ENCODE results near the gene CACHD1.

Gene CACHD1

DNA sequence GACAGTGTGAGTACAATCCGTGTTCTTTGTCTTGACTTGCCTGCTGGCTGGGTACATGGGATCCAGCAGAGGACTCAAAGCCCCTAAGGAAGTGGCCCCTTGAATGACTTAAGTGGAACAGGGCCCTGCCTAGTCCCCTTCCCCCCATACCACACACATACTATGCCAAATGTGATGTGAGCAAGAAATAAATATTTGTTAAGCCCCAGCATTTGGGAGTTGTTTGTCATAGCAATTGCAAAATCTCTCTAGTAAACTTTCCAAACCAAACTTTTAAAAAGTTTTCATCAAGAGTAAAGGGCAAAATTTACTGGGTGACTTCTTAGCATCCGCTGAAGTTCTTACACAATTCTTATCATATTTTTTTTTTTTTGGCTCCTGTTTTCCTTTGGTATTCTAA, 32.5 kb upstream of the CACHD1 start:
- no peaks in the 10 kb centered on the region for H3K27me3 ChIP-seq (ENCODE audit: control insufficient read depth in 5 of 5, insufficient read depth in 4 of 5, low read length in 5 of 5)
- H3K4me3 ChIP-seq (ENCODE audit: low read depth in 1 of 5, low read length in 5 of 5): no peak overlapping the region
- H3K9ac ChIP-seq (ENCODE audit: low read length in 5 of 5): no peak overlapping the region
- H3K27ac ChIP-seq (ENCODE audit: low read depth, low read length): peak overlapping the region; percentile 57
- H3K36me3 ChIP-seq (ENCODE audit: control insufficient read depth in 5 of 5, insufficient read depth in 5 of 5, low read length in 5 of 5): no peaks in the 10 kb centered on the region
- H3K9me3 ChIP-seq (ENCODE audit: control insufficient read depth in 5 of 5, low read length in 5 of 5): no peaks in the 10 kb centered on the region
- peaks cover 0 to 16% (median 10%) of the 10 kb centered on the region in 5 donors for H3K4me1 ChIP-seq (ENCODE audit: control insufficient read depth in 5 of 5, insufficient read depth in 5 of 5, low read length in 5 of 5)

DNA sequence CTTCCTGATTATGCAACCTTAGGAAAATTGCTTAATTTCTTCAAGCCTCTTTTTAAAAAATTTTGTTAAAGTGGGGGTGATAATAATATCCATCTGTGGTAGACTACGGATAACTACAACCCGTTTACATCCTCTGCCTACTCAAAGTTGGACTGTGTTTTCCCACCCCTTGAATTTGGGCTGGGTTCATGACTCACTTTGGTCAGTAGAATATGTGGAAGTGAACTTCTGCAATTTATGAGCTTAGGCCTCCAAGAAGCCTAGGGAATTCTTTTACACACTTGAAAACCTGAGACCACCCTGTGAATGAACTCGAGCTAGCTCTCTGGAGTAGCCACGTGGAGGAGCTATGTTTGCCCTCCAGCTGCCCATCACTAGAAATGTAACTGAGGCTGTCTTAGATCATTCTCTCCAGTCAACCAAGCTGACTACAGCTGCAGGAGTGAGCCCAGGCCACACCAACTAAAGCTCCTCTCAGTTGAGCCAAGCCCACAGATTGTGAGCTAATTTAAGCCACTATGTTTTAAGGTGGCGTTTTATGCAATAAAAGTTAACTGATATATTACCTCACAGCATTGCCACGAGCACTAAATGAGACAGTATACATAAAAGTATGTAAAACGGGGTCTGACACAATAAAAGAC, 29.6 kb upstream of the CACHD1 start:
- Histone ChIP-seq H3K27me3 (ENCODE audit: control insufficient read depth in 5 of 5, insufficient read depth in 4 of 5, low read length in 5 of 5) (no peaks in the 10 kb centered on the region), H3K4me3 (ENCODE audit: low read depth in 1 of 5, low read length in 5 of 5) (no peak overlapping the region), H3K9ac (ENCODE audit: low read length in 5 of 5) (no peak overlapping the region), H3K9me3 (ENCODE audit: control insufficient read depth in 5 of 5, low read length in 5 of 5) (no peaks in the 10 kb centered on the region), H3K36me3 (ENCODE audit: control insufficient read depth in 5 of 5, insufficient read depth in 5 of 5, low read length in 5 of 5) (no peaks in the 10 kb centered on the region), H3K4me1 (ENCODE audit: control insufficient read depth in 5 of 5, insufficient read depth in 5 of 5, low read length in 5 of 5) (peaks cover 0 to 5% (median 5%) of the 10 kb centered on the region in 5 donors), H3K27ac (ENCODE audit: low read depth, low read length) (no peak overlapping the region)

DNA sequence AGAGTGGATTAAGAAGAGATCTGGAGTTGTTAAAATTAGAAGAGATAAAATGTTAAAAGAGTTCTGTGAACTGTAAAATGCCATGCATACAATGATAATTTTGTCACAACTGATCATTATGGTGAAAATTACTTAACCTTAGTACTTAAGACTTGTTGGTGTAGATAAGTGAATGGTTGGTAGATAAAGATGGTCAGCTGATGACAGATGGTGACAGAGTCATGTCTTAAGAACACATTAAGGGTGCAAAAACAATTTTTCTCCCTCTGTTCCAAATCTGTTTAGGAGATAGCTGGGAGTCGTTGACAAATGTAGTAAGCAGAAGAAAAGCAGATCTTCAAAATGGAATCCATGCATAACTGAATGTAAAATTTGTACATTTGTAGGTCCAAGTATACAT, 18.5 kb upstream of the CACHD1 start:
- H3K4me3 ChIP-seq (ENCODE audit: low read depth in 1 of 5, low read length in 5 of 5): no peak overlapping the region
- no peaks in the 10 kb centered on the region for H3K36me3 ChIP-seq (ENCODE audit: control insufficient read depth in 5 of 5, insufficient read depth in 5 of 5, low read length in 5 of 5)
- H3K27ac ChIP-seq (ENCODE audit: low read depth, low read length): no peak overlapping the region
- H3K27me3 ChIP-seq (ENCODE audit: control insufficient read depth in 5 of 5, insufficient read depth in 4 of 5, low read length in 5 of 5): no peaks in the 10 kb centered on the region
- H3K9me3 ChIP-seq (ENCODE audit: control insufficient read depth in 5 of 5, low read length in 5 of 5): no peaks in the 10 kb centered on the region
- H3K4me1 ChIP-seq (ENCODE audit: control insufficient read depth in 5 of 5, insufficient read depth in 5 of 5, low read length in 5 of 5): no peaks in the 10 kb centered on the region
- no peak overlapping the region for H3K9ac ChIP-seq (ENCODE audit: low read length in 5 of 5)

DNA sequence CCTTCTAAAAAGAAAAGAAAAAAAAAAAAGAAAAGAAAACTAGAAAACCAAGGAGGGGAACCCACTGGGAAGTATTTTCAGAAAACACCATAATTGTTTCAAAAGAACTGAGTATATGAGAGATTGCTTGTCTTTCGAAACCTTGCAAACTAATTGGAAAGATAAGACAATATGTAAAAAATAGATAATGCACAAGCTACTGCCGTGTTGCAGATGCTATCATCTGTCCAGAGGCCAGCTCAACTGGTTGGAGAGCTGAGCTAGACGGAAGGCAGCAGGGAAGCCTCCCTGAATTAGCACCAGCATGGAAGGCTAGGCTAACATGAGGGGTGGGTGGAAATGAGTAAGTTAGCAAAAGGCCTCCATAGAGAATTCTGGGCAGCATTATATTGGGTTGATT, 16.2 kb upstream of the CACHD1 start:
- Histone ChIP-seq H3K9ac (ENCODE audit: low read length in 5 of 5) (no peak overlapping the region), H3K4me1 (ENCODE audit: control insufficient read depth in 5 of 5, insufficient read depth in 5 of 5, low read length in 5 of 5) (no peaks in the 10 kb centered on the region), H3K9me3 (ENCODE audit: control insufficient read depth in 5 of 5, low read length in 5 of 5) (no peaks in the 10 kb centered on the region), H3K4me3 (ENCODE audit: low read depth in 1 of 5, low read length in 5 of 5) (no peak overlapping the region), H3K27ac (ENCODE audit: low read depth, low read length) (no peak overlapping the region), H3K36me3 (ENCODE audit: control insufficient read depth in 5 of 5, insufficient read depth in 5 of 5, low read length in 5 of 5) (no peaks in the 10 kb centered on the region), H3K27me3 (ENCODE audit: control insufficient read depth in 5 of 5, insufficient read depth in 4 of 5, low read length in 5 of 5) (no peaks in the 10 kb centered on the region)

DNA sequence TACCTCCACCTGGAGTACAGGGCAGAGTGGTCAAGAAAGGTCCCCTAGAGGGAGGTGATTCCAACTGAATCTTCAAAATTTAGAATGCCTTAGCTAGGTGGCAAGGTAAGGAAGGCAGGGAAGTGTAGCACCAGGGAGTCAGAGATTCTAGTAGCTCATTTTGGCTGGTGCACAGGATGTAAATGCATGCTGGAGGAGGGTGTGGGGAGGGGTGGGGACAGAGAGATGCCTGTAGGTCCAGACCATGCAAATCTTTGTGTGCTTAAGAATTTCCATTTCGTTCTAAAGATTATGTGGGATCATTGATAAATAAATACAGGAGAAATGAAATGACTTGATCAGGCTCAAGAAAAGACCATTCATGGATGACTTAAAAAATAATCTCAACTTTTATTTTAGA, 11.0 kb upstream of the CACHD1 start:
- H3K4me1 ChIP-seq (ENCODE audit: control insufficient read depth in 5 of 5, insufficient read depth in 5 of 5, low read length in 5 of 5): no peaks in the 10 kb centered on the region
- no peak overlapping the region for H3K4me3 ChIP-seq (ENCODE audit: low read depth in 1 of 5, low read length in 5 of 5)
- H3K27me3 ChIP-seq (ENCODE audit: control insufficient read depth in 5 of 5, insufficient read depth in 4 of 5, low read length in 5 of 5): no peaks in the 10 kb centered on the region
- H3K9me3 ChIP-seq (ENCODE audit: control insufficient read depth in 5 of 5, low read length in 5 of 5): no peaks in the 10 kb centered on the region
- H3K36me3 ChIP-seq (ENCODE audit: control insufficient read depth in 5 of 5, insufficient read depth in 5 of 5, low read length in 5 of 5): no peaks in the 10 kb centered on the region
- H3K9ac ChIP-seq (ENCODE audit: low read length in 5 of 5): no peak overlapping the region
- no peak overlapping the region for H3K27ac ChIP-seq (ENCODE audit: low read depth, low read length)

DNA sequence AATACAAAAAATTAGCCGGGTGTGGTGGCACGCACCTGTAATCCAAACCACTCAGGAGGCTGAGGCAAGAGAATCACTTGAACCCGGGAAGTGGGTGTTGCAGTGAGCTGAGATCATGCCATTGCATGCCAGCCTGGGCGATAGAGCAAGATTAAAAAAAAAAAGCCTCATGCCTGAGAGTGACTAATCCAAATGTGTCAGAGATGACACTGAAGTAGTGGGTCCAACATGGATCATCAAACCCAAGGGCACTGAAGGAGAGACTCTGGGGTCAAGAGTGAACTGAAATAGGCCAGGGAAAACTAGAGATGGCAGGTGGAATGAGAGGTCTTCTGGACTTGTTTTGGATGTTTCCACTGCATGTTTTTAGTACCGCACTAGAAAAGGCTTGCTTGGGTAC, 10.2 kb upstream of the CACHD1 start:
- Histone ChIP-seq H3K27ac (ENCODE audit: low read depth, low read length) (no peak overlapping the region), H3K9ac (ENCODE audit: low read length in 5 of 5) (no peak overlapping the region), H3K4me3 (ENCODE audit: low read depth in 1 of 5, low read length in 5 of 5) (no peak overlapping the region), H3K9me3 (ENCODE audit: control insufficient read depth in 5 of 5, low read length in 5 of 5) (no peaks in the 10 kb centered on the region), H3K4me1 (ENCODE audit: control insufficient read depth in 5 of 5, insufficient read depth in 5 of 5, low read length in 5 of 5) (no peaks in the 10 kb centered on the region), H3K36me3 (ENCODE audit: control insufficient read depth in 5 of 5, insufficient read depth in 5 of 5, low read length in 5 of 5) (no peaks in the 10 kb centered on the region), H3K27me3 (ENCODE audit: control insufficient read depth in 5 of 5, insufficient read depth in 4 of 5, low read length in 5 of 5) (no peaks in the 10 kb centered on the region)

DNA sequence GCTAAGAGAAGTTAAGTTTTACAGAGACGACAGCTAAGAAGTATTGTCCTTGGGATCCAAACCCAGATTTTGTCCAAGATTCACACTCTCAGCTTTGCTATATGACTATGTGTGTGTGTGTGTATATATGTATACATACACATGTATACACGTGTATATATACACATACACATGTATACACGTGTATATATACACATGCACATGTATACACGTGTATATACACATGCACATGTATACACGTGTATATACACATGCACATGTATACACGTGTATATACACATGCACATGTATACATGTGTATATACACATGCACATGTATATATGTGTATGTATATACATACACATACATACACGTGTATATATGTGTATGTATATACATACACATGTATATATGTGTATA, 3.9 kb upstream of the CACHD1 start:
- Histone ChIP-seq H3K4me1 (ENCODE audit: control insufficient read depth in 5 of 5, insufficient read depth in 5 of 5, low read length in 5 of 5) (peaks cover 0 to 14% (median 11%) of the 10 kb centered on the region in 5 donors), H3K36me3 (ENCODE audit: control insufficient read depth in 5 of 5, insufficient read depth in 5 of 5, low read length in 5 of 5) (no peaks in the 10 kb centered on the region), H3K4me3 (ENCODE audit: low read depth in 1 of 5, low read length in 5 of 5) (no peak overlapping the region), H3K9ac (ENCODE audit: low read length in 5 of 5) (no peak overlapping the region), H3K9me3 (ENCODE audit: control insufficient read depth in 5 of 5, low read length in 5 of 5) (no peaks in the 10 kb centered on the region), H3K27me3 (ENCODE audit: control insufficient read depth in 5 of 5, insufficient read depth in 4 of 5, low read length in 5 of 5) (no peaks in the 10 kb centered on the region), H3K27ac (ENCODE audit: low read depth, low read length) (no peak overlapping the region)

DNA sequence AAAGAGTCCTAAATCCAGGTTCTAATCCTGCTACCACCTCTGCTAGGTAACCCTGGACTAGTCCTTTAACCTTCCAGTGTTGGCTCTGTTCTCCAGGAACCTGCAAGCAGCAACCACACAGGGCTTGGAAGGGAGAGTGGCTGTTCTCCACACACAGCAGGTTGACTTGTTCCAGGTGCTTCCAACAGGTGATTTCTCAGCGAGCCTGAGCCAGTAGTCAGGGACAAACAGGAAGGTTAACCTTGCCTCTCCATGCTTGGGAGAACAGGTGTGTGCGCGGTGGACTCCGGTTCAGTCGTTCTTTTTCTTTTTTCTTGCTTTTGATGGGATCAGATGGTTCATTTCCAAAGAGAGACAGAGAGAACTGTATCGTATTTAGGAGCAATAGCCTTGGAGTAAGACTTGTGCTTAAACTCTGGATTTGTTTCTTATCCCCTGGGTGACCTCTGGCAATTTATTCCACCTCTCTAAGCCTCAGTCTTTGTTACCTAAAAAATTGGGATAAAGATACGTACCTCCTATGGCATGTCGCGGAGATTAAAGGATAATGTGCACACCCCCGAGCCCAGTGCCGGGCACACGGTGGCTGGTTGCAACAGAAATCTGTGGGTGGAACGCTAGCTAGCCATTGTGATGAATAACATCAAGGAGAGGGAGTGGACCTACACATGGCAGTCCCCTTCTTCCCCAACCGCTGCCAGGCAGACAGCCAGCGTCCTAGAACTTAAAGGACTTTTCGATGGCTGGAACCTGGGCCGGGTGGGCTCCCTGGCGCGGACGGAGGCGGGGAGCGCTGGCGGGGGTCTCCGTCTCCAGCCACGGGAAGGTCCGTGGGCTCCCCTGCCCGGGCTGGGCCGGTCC, 583 bp upstream of the CACHD1 start:
- peak overlapping the region in 4 of 5 donors; percentile 65 to 76 (median 70) for H3K9ac ChIP-seq (ENCODE audit: low read length in 5 of 5)
- peak overlapping the region; percentile 81 for H3K27ac ChIP-seq (ENCODE audit: low read depth, low read length)
- H3K4me1 ChIP-seq (ENCODE audit: control insufficient read depth in 5 of 5, insufficient read depth in 5 of 5, low read length in 5 of 5): peaks cover 0 to 38% (median 35%) of the 10 kb centered on the region in 5 donors
- no peaks in the 10 kb centered on the region for H3K9me3 ChIP-seq (ENCODE audit: control insufficient read depth in 5 of 5, low read length in 5 of 5)
- no peaks in the 10 kb centered on the region for H3K27me3 ChIP-seq (ENCODE audit: control insufficient read depth in 5 of 5, insufficient read depth in 4 of 5, low read length in 5 of 5)
- no peaks in the 10 kb centered on the region for H3K36me3 ChIP-seq (ENCODE audit: control insufficient read depth in 5 of 5, insufficient read depth in 5 of 5, low read length in 5 of 5)
- H3K4me3 ChIP-seq (ENCODE audit: low read depth in 1 of 5, low read length in 5 of 5): peak overlapping the region; percentile 73 to 97 (median 93)

DNA sequence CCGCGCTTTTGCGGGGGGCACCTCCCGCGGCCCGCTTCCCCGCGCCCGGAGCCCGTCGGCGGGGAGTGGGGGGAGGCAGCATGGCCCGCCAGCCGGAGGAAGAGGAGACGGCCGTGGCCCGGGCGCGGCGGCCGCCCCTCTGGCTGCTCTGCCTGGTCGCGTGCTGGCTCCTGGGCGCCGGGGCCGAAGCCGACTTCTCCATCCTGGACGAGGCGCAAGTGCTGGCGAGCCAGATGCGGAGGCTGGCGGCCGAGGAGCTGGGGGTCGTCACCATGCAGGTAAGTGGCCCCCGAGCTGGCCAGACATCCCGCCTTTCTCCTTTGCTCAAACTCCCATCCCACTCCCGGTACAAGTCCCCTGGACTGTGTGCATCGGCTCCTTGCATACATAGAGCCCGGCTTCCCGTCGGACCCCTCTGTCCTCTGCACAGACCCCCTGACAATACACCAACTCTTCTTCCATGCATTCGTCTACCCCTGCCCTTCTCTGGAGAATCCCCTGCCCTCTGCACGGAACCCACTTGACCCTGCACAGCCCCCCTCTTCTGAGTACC, 812 bp downstream of the CACHD1 start:
- no peaks in the 10 kb centered on the region for H3K27me3 ChIP-seq (ENCODE audit: control insufficient read depth in 5 of 5, insufficient read depth in 4 of 5, low read length in 5 of 5)
- H3K9me3 ChIP-seq (ENCODE audit: control insufficient read depth in 5 of 5, low read length in 5 of 5): no peaks in the 10 kb centered on the region
- H3K9ac ChIP-seq (ENCODE audit: low read length in 5 of 5): peak overlapping the region in 4 of 5 donors; percentile 60 to 78 (median 67)
- peaks cover under 1 to 48% (median 44%) of the 10 kb centered on the region in 5 donors for H3K4me1 ChIP-seq (ENCODE audit: control insufficient read depth in 5 of 5, insufficient read depth in 5 of 5, low read length in 5 of 5)
- no peaks in the 10 kb centered on the region for H3K36me3 ChIP-seq (ENCODE audit: control insufficient read depth in 5 of 5, insufficient read depth in 5 of 5, low read length in 5 of 5)
- peak overlapping the region; percentile 81 for H3K27ac ChIP-seq (ENCODE audit: low read depth, low read length)
- H3K4me3 ChIP-seq (ENCODE audit: low read depth in 1 of 5, low read length in 5 of 5): peak overlapping the region; percentile 93 to 99 (median 93)

Data from subcutaneous abdominal adipose tissue (tissue), 5 donors.